HK-2 (cell line): ENCODE results near the gene NFATC3.

Experiments used
- DNase-seq: peaks from one replicate; pipeline ENCODE4 v3.0.0-alpha.2; 2018; ENCODE audit not compliant: unreplicated experiment

The NFATC3 gene

DNA sequence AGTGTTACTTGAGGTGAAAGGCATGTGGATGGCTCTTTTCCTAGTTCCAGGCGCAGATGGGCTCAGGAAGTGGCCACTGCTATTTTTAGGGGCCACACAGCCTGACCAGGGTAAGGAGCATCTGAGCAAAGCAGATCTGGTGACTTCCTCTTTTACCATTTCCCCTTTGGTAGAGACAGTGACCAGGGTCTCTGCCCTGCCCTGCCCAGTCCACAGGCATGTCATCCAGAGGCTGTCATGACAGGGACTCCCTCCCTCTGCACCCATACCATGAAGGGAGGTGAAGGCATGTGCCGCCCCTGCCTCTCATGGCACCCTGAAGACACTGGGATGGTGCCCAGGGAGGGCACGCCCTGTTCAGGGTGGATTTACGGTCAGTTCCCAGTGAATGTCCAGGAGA lies 162.2 kb downstream of the NFATC3 start:
- no peak for DNase-seq

DNA sequence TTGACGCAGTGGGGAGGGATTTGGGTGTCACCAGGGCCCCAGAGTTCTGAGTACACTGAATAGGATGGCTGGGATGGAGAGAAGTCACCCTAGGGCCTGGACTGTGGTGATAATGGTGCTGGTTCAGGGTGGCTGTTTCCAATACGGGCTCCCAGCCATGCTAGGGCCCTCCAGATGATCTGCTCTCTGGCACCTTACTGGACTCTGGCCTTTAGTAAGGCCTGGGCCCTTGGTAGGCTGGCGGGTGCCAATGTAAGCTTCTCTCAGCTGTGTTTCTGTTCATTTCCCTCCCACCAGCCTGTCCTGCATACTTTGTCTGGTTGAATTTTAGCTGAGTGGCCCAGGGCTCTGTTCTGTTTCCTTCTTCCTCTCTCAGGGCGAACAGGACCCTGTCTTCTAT lies 162.8 kb downstream of the NFATC3 start:
- no peak for DNase-seq

DNA sequence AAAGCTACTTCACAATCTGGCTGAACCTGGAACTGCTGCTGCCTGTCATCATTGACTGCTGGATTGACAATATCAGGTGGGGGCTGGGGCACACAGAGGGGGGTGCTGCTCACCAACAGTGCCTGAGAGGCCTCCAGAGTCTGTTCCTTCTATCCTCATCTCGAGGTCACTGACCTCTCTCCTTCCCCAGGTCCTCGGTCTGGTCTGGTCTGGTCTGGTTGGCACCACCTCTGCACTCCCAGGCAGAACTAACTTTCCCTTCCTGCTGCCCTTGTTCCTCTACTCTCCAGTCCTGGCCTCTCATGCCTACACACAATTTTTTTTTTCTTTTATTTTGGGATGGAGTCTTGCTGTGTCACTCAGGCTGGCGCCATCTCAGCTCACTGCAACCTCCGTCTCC lies 164.2 kb downstream of the NFATC3 start:
- DNase-seq, result no peak

DNA sequence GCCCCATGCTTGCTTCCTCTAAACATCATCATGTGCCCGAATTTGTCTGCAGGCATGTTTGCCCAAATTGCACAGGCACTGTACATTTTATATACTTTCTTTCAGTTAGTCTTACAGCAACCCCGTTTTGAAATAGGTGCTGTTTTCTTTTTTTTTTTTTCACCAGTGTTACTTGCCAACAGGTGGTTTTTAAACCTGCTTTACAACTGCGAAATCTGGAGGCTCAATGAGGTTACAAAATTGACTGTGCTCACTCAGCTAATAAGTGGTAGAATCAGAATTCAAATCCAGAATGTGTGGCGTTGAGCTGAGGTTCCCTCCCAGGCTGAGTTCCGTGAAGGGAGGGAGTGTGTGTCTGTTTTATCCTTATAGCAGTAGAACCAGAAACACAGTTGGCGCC lies 165.8 kb downstream of the NFATC3 start:
- no peak for DNase-seq

DNA sequence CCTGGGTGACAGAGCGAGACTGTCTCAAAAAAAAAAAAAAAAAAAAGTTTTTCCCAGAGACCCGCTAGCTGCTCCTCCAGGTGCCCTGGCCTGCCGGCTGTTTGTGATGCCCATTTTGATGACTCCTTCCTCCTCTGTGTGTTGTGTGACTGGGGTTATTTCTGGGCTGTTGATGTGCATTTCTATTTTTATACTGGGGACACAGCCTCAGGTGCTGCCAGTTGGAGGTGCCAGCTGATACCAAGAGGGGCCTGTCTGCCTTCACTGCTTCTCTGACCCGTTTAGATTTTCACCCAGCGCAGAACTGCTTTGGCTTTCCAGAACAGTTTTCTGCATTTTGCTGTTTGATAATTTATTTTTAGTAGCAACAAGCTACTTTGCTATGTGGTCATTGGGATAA lies 166.7 kb downstream of the NFATC3 start:
- DNase-seq, result no peak

DNA sequence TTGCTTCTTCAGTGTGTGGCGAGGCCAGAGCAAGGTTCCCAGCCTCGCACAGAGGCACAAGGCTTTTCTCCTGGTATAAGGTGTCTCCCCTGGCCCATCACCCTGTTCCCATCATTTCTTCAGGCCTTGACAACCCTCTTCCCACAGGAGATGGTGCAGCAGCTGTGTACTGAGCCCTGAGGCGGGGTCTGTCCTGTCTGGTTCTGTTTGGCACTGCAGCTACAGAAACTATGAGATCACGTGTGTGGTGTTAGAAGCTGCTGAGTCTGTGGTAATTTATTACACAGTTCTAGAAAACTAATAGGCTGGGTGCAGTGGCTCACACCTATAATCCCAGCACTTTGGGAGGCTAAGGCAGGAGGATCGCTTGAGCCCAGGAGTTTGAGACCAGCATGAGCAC lies 167.2 kb downstream of the NFATC3 start:
- DNase-seq, result no peak

DNA sequence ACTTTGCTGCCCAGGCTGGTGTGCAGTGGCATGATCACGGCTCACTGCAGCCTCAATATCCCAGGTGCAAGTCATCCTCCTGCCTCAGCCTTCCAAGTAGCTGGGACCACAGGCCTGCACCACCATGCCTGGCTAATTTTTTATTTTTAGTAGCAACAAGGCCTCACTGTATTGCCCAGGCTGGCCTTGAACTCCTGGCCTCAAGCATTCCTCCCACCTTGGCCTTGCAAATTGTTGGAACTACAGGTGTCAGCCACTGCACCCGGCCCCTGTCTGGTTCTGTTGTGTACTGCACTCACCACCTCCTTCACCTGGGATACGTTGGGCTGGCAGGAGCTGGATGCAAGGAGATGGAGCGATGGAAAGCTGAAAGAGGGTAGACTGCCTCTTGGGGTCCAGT lies 168.6 kb downstream of the NFATC3 start:
- no peak for DNase-seq

DNA sequence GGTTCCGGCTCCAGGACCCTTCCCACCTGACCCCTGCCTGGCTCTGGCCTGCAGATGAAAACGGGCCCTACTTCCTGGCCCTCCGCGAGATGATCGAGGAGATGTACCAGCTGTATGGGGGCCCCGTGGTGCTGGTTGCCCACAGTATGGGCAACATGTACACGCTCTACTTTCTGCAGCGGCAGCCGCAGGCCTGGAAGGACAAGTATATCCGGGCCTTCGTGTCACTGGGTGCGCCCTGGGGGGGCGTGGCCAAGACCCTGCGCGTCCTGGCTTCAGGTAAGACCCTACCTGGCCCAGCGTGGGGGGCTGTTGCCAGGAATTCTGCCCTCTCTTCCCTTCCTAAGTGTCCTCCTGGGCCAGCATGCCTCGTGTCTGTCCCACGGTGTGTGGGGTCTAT lies 170.5 kb downstream of the NFATC3 start:
- DNase-seq, result no peak

DNA sequence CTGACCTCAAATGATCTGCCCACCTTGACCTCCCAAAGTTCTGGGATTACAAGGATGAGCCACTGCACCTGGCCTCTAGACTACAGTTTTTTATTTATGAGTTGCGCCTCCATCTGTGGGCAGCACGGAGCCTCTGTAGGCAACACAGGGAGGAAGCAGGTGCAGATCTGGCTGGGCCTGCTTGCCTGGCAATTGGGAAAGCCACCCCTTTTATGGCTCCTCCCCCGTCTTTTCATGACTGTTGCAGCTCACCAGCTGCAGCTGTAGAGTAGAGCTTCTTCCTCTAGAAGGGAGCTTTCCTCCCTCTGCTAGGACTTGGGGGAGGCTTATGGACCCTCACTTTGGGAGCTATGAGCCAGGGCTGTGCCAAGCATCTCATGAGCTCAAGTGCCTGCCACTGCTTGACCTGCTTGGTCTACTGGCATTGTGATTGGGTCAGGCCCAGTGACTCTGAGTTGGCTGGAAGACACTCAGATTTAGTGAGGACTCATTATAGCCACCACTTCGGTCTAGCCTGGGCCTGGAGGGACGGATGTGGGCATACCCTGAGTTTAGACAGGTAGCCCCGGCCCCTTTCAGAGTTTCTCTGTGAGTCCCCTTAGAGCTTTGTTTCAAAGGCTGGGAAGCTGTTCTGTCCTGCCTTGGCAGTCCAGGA lies 172.2 kb downstream of the NFATC3 start:
- peak; percentile 47 for DNase-seq

DNA sequence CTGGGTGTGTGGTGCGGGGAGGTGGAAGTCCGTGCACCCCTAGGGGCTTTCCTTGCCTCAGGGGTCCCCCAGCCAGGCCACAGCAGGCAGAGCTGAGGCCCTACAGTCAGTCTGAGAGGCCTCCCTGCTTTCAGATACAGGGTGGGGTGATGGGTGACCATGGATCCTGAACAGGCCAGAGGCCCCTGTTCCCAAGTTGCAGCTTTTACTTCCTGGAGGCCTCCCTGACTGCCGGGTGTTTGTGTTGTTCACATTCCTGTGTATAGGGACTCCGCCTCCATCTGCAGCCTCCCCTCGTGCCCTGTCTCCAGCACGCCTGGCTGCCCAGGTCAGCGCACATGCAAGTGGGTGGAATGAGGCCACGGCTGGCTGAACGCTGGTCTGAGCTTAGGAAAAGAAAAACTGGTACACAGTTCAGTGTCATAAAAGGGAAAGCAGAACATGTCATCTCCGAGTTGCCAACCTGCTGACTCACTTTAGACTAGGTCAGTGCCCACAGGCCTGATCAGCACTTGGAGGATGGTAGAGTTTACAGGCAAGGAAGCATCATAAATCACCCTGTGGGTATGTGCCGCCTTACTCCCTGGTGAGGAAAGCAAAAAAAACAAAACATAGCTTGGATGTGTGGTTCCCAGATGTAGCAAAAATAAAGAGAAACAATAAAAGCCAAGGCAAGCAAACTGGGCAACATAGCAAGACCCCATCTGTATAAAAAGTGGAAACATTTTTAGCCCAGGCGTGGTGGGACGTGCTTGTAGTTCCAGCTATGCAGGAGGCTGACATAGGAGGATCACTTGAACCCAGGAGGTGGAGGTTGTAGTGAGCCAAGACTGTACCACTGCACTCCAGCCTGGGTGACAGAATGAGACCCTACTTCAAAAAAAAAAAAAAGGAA lies 173.0 kb downstream of the NFATC3 start:
- DNase-seq, result peak; percentile 98

DNA sequence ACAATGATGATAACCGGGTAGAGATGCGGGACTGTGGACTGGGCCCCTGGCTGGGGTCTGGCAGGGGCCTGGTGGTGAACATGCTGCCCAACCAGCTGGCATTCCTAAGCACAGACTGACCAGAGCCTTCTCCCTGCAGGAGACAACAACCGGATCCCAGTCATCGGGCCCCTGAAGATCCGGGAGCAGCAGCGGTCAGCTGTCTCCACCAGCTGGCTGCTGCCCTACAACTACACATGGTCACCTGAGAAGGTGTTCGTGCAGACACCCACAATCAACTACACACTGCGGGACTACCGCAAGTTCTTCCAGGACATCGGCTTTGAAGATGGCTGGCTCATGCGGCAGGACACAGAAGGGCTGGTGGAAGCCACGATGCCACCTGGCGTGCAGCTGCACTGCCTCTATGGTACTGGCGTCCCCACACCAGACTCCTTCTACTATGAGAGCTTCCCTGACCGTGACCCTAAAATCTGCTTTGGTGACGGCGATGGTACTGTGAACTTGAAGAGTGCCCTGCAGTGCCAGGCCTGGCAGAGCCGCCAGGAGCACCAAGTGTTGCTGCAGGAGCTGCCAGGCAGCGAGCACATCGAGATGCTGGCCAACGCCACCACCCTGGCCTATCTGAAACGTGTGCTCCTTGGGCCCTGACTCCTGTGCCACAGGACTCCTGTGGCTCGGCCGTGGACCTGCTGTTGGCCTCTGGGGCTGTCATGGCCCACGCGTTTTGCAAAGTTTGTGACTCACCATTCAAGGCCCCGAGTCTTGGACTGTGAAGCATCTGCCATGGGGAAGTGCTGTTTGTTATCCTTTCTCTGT lies 174.0 kb downstream of the NFATC3 start:
- no peak for DNase-seq

DNA sequence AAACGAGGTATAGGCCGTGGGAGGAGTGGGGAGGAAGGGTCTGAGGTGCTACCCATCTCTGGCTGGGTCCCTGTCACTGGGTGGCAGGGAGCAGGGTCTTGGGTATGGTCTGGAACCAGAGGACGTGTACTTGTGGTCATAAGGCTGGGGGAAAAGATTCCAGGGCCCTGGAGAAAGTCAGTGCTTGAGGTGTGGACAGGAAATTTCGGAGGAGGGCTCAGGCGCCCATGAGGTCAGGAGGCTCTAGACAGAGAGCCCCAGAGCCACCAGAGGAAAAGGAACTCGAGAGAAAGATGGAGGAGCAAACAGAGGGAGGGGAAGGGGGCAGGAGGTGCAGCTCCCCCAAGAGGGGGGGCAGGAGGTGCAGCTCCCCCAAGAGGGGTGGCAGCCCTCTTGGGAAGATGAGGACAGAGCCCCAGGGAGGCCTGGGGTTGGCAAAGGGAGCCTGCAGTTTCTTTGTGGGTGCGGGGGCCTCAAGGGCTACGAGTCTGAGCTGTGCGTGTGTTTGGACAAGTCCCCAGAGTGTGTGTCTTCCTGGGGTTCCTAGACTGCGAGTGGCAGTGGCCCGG lies 178.5 kb downstream of the NFATC3 start:
- no peak for DNase-seq

DNA sequence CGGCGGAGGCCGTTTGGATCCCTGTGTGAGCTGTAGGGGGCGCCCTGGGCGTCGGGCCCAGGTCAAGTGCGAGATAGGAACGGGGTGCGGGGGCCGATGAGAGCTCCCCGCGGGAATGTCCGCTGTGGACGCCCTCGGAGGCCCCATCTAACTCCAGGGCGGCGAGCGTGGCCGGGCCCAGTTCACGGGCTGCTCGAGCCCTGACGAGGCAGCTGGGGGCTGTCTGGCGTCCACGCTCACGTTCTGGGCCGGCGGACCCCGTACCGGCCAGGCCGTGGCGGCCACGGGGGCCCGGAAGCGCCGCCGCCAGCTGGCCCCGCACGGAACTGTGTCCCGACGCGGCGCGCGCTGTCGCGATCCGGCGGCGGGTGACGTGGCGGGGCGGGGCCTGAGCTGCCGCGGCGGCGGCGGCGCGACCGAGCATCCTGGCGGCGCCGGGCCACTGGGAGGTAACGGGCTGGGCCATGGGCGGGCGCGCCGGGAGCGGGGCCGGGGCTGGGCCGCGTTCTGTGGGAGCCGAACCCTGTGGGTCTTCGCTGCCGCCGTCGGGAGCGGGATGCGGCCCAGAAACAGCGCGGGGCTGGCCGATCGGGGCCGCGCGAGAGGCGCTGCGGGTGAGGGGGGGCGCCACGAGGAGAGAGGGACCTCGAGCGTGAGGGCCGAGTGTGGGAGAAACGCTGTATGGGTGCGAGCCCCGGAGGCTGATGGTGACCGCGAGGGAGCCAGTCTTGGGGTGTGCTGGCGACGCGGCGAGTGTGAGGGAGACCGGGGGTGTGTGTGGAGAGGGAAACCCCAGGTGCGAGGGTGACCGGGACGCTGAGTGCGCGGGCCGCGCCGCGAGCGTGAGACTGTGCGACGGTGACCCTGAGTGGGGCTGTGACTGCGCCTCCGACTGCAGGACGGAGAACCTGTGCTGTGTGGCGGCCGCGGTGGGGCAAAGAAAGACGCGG lies 179.2 kb downstream of the NFATC3 start, which contains the start of gene SLC7A6:
Gene SLC7A6 (plus strand): TSS at position 399 of the 950 bp plus-strand sequence. CDS start 10,201 bp downstream, outside the sequence.
- DNase-seq, result peak; percentile 90

DNA sequence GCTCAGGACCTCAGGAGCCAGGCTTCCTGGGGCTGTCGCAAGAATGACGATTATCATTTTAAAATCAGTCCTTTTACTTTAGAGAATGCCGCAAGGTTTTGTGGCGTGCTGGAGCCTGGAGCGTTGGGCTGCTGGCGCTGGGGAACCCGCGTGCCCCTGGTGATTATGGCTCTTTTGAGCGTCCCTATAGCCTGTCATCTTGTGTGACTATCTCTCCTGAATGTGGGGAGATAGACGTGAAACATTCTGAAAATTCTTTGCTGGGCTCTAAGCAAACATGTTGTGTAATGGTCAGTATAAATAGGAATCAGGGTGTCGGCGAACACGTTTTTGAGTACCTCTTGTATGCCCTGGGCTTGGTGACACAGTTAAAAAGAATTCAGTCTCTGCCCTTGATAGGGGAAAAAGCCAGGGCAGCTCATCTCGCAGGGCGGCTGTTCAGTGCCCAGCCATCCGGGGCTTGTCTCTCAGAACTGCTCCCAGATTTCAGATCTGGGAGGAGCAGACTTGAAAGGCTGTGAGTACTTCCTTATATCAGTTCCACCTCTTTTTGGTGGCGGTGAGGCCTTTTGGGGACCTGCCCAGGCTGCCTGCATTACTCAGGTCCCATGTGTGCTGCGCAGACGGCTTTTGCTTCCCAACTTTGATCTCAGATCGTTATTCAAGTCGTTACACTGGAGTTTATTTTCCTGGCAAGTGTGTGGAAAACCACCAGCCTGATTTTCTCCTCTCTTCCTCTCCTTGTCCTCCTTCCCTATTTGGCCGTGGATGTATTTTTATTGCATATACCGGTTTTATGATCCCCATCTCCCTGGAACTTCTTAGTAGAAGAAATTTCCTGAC lies 180.1 kb downstream of the NFATC3 start:
- peak; percentile 87 for DNase-seq

DNA sequence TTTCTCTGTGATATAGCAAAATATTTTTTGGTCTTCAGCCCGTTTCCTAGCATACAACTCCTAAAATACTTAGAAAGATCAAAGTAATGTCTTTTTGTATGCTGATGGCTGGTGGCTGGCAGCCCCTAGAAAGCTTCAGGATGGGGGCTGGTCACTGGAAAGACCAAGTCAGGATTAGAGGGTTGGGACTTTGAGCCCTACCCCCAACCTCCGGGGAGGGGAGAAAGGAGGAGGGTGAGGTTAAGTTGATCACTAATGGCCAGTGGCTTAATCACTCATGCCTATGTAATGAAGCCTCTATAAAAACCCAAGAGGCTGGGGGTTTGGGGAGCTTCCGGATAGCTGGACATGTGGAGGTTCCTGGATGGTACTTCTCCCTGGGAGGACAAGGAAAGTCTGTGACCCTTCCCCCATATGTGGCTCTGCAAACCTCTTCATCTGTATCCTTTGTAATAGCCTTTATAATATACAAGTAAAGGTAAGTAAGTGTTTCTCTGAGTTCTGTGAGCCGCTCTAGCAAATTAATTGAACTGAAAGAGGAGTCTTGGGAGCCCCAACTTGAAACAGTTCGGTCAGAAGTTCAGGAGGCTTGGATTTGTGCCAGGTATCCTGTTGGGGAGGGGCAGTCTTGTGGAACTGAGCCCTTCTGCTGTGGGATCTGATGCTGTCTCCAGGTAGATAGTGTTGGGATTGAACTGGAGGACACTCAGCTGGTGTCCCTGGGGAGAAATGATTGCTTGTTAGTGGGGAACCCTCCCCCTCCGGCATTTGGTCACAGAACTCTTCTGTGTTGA lies 182.6 kb downstream of the NFATC3 start:
- DNase-seq, result no peak

DNA sequence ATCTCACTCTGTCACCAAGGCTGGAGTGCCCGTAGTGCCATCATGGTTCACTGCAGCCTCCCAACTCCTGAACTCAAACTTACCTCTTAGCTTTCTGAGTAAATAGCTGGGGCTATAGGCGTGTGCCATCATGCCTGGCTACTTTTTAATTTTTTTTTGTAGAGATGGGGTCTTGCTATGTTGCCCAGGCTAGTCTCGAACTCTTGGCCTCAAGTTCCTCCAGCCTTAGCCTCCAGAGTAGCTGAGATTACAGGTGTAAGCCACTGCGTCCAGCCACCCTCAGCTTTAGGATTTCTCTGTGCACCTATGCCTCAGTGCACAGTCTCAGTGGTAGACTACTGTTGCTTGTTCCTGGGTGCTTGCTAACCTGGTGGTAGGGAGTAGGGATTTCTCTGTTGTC lies 184.6 kb downstream of the NFATC3 start:
- DNase-seq, result no peak

DNA sequence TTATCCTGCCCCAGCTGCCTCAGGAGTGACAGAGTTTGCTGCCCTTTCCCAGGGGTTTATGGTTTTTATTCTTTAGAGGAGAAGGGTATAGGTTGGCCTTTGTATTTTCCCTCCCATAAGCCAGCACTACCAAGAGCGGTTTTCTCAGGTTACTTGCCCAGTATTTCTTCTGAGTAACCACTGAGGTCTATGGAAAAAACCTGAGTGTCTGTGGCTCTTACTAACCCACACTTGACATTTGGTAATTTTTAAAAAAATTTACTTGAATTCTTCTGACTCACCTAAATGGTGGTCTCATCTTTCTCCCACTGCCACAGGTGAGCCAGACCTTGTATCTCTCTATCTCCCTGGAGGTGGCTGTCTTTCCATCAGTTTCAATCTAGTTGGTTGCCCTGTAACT lies 185.2 kb downstream of the NFATC3 start:
- no peak for DNase-seq

DNA sequence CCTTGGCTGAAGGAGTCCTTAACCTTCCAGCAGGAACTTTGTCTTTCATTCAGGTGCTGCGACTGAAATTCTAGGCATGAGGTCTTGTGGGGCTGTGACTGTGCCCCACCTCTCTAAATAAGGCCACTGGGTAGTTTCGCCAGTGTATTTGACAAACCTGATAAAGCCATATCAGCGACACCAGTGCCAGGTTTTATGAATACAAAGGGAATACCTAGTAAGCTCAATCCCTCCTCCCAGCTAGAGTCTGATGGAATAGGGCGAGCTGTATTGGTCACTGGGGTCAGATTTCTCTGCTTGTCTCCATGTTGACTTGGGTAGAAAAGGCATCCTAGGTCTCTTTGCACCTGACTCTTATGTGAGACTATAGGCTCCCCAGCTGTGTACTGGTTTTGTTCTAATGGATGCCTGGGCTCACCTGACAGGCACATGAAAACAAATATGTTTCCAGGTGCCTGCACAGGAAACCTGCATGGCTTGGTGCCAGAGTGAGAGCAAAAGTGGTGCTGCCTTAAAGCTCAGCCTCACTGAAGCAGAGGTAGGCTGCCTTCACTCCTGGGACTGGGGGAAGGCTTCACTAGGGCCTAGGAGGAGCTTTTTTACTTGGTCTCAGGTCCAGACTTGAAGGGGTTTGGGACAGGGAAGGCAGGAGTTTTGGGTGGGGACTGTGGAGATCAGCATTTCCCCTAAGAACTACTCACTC lies 187.5 kb downstream of the NFATC3 start:
- no peak for DNase-seq
